HCT116 (cell line): Measurements from ENCODE around the gene CDC42EP4.

Experiments used
- CTCF ChIP-seq, 3 experiments: fragments of 200-600 bp in 1 of 3; sonication (generic) in 1 of 3; IDR thresholded peaks in 2 of 3; conservative IDR thresholded peaks in 1 of 3; 2 replicates each; pipeline ENCODE4 v1.5.1; 2012 to 2017; ENCODE audit warnings: low read depth in 2 of 3, low read length in 2 of 3, antibody characterized with exemption in 1 of 3, borderline replicate concordance in 1 of 3, control low read depth in 1 of 3, mild to moderate bottlenecking in 1 of 3, mixed read lengths in 1 of 3, mixed run types in 1 of 3, moderate library complexity in 1 of 3; ENCODE audit not compliant: insufficient read depth in 1 of 3
- EZH2 ChIP-seq: fragments of 200-600 bp; sonication (generic); IDR thresholded peaks from 2 replicates; pipeline ENCODE4 v1.6.1; 2017; ENCODE audit warnings: antibody characterized with exemption, mixed run types
- POLR2AphosphoS5 ChIP-seq: IDR thresholded peaks from 2 replicates; pipeline ENCODE4 v1.6.1; 2011; ENCODE audit warnings: mild to moderate bottlenecking, low read depth, low read length, moderate library complexity
- SP1 ChIP-seq: IDR thresholded peaks from 2 replicates; pipeline ENCODE4 v1.6.1; 2012; ENCODE audit warnings: low read depth

DNA sequence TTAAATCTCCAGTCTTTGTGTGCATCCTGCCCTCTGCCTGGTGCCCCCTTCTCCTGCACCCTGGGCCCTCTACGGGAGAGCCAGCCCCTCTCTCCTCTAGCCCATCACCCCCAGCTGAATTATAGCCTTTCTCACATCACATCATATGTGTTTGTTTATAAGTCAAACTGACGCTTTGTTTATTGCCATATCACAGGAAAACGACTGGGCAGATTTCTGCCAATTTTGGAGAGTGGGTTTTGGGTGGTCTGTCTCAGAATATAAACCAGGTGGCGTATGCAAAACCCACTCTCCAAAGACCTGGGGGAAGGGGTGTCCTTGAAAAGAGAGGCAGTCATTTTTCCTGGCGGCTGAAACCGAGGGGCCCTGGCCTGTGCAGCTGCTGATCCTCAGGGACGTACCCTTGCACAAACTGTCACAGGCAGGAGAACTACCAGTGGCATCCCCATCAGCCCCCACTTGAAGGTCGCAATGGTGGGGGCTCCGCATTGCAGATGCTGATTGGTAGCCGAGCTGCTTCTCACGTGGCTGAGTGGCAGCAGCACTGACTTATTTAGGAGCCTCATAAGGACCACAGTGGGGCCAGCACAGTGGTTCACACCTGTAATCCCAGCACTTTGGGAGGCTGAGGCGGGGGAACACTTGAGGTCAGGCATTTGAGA lies 34.8 kb upstream of the CDC42EP4 start:
- TF ChIP-seq SP1 (no peak), CTCF (IDR thresholded peaks at IDR 0.05 in 2 of 3, conservative IDR thresholded peaks at IDR 0.05 in 1 of 3; ENCODE audit: borderline replicate concordance in 1 of 3, insufficient read depth in 1 of 3, low read depth in 2 of 3, low read length in 2 of 3) (no peak), EZH2 (no peak), POLR2AphosphoS5 (no peak)
